HEK293T (cell line): ENCODE results near the gene CSF2RB.

Source experiments
- BHLHE40 ChIP-seq: fragments of 450-650 bp; IDR thresholded peaks from 2 replicates; pipeline ENCODE4 v1.6.1; 2016; ENCODE audit warnings: mild to moderate bottlenecking, moderate library complexity, borderline replicate concordance
- CTBP1 ChIP-seq: fragments of 450-650 bp; IDR thresholded peaks from 2 replicates; pipeline ENCODE4 v1.6.1; 2016; ENCODE audit warnings: borderline replicate concordance
- FOXK2 ChIP-seq: fragments of 450-650 bp; IDR thresholded peaks from 2 replicates; pipeline ENCODE4 v1.6.1; 2016; ENCODE audit warnings: mild to moderate bottlenecking
- FOXM1 ChIP-seq: fragments of 450-650 bp; IDR thresholded peaks from 2 replicates; pipeline ENCODE4 v1.6.1; 2017; ENCODE audit warnings: mild to moderate bottlenecking, borderline replicate concordance
- HDGF ChIP-seq: fragments of 450-650 bp; IDR thresholded peaks from 2 replicates; pipeline ENCODE4 v1.6.1; 2017; ENCODE audit warnings: antibody characterized with exemption, borderline replicate concordance
- LEF1 ChIP-seq: fragments of 450-650 bp; IDR thresholded peaks from 2 replicates; pipeline ENCODE4 v1.6.1; 2017; ENCODE audit warnings: mild to moderate bottlenecking, borderline replicate concordance
- NFRKB ChIP-seq: fragments of 450-650 bp; IDR thresholded peaks from 2 replicates; pipeline ENCODE4 v1.6.1; 2016; ENCODE audit warnings: mild to moderate bottlenecking, moderate library complexity
- SP1 ChIP-seq: fragments of 450-650 bp; IDR thresholded peaks from 2 replicates; pipeline ENCODE4 v1.6.1; 2017
- ZNF384 ChIP-seq: fragments of 450-650 bp; IDR thresholded peaks from 2 replicates; pipeline ENCODE4 v1.6.1; 2016

GRCh38 chr22:36926721-36927435, 13.4 kb downstream of the CSF2RB start:
- TF ChIP-seq SP1, result no peak
- TF ChIP-seq HDGF, result no peak
- TF ChIP-seq FOXK2, result no peak
- TF ChIP-seq BHLHE40, result no peak
- TF ChIP-seq NFRKB, result no peak
- no peak for TF ChIP-seq ZNF384
- TF ChIP-seq FOXM1, result no peak
- TF ChIP-seq LEF1, result no peak
- TF ChIP-seq CTBP1, result no peak
